NAMALWA (cell line): ENCODE measurements around the gene PDE4B.

Experiments
- DNase-seq: peaks from one replicate; pipeline ENCODE4 v3.0.0-alpha.2; 2015; ENCODE audit warnings: low spot score

PDE4B gene

DNA sequence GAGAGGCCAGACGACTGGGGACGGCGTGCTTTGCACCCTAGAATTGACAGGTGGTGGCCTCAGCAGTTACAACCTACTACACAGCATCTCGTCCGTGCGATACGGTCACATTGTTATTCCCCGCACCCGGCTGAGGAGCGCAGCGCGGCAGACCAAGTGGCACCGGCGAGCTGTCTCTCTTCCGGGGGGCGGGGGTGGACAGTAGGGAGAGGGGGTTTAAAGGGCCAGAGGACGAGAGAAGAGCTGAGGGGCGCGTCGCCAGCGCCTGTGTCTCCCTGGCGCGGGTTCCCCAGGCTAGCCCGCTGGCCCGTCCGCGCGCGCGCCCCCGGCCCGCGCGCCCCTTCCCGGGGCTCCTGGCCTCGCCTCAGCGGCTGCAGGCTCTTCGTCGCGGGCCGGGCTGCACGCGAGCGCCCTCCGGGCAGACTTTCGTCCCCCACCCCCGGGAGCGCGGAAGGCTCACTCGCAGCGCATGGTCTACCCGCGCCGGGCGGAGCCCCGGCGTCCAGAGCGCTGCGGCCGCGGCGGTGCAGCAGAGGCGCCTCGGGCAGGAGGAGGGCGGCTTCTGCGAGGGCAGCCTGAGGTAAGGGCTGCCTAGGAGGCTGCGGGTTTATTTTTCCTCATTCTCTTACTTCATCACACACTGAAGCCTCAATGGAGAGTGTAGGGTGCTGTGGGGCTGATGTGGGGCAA, at the start of gene PDE4B:
PDE4B (plus strand) TSS at position 227 of the 690 bp plus-strand sequence.
- no peak for DNase-seq

- no peak for DNase-seq
Measured at GRCh38 chr1:65744731-65745130, 48.0 kb upstream of the PDE4B start.

DNA sequence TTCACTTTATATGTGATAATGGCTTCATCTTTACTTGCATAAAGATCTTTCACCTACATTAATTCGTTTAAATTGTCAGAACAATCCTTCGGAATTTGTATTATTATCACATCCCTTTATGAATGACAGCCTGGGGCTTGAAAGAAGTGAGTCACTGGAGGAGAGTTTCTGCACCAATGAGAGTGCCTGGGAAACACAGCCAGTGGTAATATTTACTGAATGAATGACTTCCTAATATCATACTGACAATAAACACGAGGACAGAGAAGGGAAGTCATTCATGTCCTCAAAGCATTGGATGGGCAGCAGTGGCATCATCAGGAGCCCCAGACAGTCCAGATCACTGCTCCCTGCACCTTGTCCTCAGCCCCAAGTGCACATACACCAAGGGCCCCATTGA, 40.7 kb upstream of the PDE4B start:
- no peak for DNase-seq

- no peak for DNase-seq
Measured at GRCh38 chr1:65756616-65757015, 36.1 kb upstream of the PDE4B start.

DNA sequence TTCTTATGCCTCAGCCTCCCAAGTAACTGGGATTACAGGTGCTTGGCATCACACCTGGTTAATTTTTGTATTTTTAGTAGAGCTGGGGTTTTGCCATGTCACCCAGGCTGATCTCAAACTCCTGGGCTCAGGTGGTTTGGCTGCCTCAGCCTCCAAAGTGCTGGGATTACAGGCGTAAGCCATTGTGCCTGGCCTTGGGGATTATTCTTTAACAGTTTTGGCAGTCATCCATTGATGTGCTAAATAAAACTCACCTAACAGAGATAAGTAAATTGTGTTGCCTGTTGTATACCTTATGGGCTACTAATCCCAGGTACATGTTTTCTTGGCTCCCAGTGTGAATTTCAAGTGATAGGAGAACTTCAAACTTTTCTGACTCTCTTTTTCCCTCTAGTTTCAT, 35.2 kb upstream of the PDE4B start:
- DNase-seq = no peak

GRCh38 chr1:65758128-65758527, 34.6 kb upstream of the PDE4B start:
- no peak for DNase-seq

- DNase-seq = no peak
Measured at GRCh38 chr1:65759516-65759915, 33.2 kb upstream of the PDE4B start.

- no peak for DNase-seq
Measured at GRCh38 chr1:65762081-65762862, 30.4 kb upstream of the PDE4B start.

GRCh38 chr1:65764052-65764451, 28.6 kb upstream of the PDE4B start:
- no peak for DNase-seq

- DNase-seq = peak; percentile 3
Measured at GRCh38 chr1:65765631-65766030, 27.1 kb upstream of the PDE4B start.

- DNase-seq = no peak
Measured at GRCh38 chr1:65769636-65770035, 23.1 kb upstream of the PDE4B start.

DNA sequence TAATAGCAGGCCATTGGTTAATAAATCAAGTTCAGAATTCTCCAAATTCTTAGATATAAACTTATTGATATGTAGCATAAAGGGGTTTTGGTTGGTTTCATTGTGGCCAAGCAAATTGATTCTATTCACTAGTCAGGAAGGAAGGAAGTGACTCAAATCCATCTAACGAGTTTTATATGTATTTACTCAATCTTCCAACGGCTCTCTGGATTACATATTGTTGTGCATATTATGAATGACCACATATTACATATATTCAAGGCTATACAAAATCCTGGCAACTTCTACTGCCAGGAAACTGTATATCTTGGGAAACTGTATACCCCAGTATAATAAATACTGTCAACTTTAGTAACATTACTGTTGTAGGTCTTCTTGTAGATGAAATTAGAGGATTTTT, 20.1 kb upstream of the PDE4B start:
- no peak for DNase-seq

- no peak for DNase-seq
Measured at GRCh38 chr1:65773391-65774123, 19.1 kb upstream of the PDE4B start.

- no peak for DNase-seq
Measured at GRCh38 chr1:65788762-65789161, 3.9 kb upstream of the PDE4B start.

DNA sequence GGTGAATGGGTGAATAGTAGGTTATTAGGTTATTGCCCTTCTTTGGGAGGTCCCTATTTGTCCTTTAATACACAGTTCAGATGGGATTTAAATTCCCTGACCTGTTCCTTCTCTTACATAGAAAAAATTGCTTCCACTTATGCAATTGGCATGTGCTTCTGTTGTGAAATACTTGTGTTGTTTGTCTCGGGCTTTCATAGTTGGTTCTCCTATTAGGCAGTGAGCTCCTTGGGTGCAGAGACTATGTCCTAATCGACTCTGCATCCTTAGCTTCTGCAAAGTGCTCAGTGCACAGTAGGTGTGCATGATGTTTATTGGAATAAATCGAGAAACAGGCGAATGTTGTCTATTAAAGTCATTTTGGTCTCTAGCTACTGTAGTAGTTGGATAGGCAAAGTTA, 1.3 kb upstream of the PDE4B start:
- DNase-seq = no peak

- no peak for DNase-seq
Measured at GRCh38 chr1:65791801-65792668, 660 bp upstream of the PDE4B start.

DNA sequence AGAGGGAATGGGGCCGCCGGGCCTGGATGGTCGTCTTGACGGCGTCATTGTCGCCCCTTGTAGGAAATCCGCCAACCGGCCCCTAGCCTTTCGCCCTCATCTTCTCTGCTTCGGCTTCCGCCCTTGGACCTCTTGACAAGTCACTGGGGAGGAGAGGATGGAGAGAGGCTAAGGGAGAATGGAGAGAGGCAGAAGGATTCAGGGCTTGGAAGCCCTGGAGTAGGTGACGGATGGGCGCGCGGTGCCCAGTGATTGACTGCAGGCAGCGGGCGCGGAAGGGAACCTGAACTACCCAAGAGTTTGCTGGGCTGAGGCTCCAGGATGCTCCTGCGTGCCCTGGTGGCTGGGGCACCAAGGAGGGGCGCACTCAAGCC, 651 bp downstream of the PDE4B start:
- DNase-seq = no peak

GRCh38 chr1:65795311-65795710, 2.6 kb downstream of the PDE4B start:
- DNase-seq = no peak

GRCh38 chr1:65799601-65800000, 6.9 kb downstream of the PDE4B start:
- no peak for DNase-seq

GRCh38 chr1:65804584-65804983, 11.9 kb downstream of the PDE4B start:
- DNase-seq = no peak

DNA sequence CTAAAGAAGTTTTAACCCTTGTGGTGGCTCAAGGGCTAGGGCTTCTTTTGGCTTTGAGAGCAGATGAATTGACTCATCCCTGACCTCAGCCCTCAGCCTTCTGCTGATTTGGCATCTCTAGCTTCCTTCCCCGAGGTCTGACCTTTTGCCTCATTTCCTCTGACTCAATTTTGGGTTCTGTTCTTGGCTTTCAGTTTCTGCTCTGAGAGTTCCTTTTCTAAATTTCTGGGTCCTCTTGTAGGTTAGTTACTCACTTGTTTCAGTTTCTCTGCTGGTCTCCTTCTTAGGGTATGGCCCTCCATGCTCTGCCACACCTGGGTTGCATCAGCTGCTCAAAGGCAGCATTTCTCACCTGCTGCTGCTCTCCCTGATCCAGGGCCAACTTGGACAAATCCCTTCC, 19.4 kb downstream of the PDE4B start:
- peak; percentile 57 for DNase-seq

DNA sequence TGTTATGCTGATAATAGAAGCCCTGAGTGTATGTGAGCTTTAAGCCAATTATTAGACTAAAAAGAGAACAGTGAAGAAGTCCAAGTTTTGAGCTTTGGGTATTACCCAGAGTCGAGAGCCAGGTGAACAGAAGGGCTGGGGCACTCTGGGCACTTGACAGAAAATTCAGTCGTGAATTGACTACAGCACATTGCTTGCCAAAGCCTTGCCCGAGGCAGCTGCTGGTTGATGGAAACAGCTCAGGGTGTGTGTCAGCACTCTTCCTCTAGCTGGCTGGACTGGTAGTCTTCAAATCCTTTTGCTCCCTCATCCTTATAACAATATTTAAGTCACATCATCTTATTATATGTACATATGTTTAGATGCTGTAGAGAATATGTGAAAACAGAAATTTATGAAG, 21.3 kb downstream of the PDE4B start:
- DNase-seq = no peak
